ENCODE measurements around the gene C10orf67.

DNA sequence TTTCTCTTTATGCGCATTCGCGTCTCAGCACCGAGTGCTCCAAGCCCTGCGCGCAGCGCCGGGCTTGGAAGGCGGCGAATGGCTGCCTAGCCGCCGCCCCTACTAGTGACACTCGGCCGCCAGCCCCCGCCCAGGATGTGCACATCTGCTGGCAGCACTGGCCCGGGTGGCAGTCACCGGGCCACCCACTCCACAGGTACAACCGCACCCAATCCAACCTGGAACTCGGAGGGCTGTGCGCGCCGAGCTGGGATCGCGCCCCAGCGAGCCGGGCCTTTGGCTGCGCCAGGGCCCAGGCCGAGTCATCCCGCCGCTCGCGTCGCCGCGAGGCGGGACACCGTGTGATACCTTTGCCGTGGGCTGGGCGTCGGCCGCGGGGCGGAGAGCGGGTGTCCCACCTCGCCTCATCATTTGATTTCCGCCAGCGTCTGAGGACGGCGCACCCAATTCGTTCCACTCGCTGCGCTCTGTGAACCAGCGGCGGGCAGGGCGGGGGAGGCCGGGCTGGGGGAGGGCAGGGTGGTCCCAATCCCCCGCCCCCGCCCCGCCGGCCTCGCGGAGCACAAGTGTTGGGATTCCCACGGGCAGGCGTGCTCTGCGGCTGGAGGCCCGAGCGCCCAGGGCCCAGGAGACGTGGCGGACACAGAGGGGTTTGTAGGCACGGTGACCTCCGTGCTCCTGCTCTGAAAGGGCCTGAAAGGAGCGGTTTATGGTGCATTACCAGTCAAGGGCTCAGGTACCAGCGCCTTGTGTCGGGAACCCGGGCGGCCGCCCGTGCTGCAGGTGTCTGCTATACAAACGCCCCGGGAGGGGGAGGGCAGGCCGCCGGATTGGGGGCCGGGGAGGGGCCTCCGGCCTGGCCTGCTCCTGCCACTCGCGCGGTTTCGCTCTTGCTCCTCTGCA, 170.3 kb downstream of the C10orf67 start:
- TF ChIP-seq CTCF (IDR thresholded peaks at IDR 0.05) (no peak), POLR2A (IDR thresholded peaks at IDR 0.05) (no peak)
